GM12892 (cell line): ENCODE measurements around the gene ABL1.

Experiments used
- POLR2A ChIP-seq: IDR thresholded peaks from 2 replicates; pipeline ENCODE4 v1.6.1; 2011; ENCODE audit warnings: low read depth, low read length, control low read depth
- POLR2AphosphoS5 ChIP-seq: IDR thresholded peaks from 2 replicates; pipeline ENCODE4 v1.6.1; 2011; ENCODE audit warnings: low read depth, low read length, control low read depth
- TAF1 ChIP-seq: IDR thresholded peaks from 2 replicates; pipeline ENCODE4 v1.6.1; 2011; ENCODE audit warnings: low read depth, mild to moderate bottlenecking, control low read depth, low read length, borderline replicate concordance

- TF ChIP-seq POLR2A (no peak), POLR2AphosphoS5 (no peak), TAF1 (no peak)
Observed at GRCh38 chr9:130817914-130818313, 17.1 kb upstream of the ABL1 start.
